SU-DHL-6 (cell line): ENCODE results near the gene NIN.

Experiments used
- EZH2phosphoT487 ChIP-seq: fragments of 200-600 bp; sonication (generic), shearing (Covaris generic); conservative IDR thresholded peaks from 2 replicates; pipeline ENCODE4 v1.6.1; 2018; ENCODE audit warnings: mild to moderate bottlenecking, antibody characterized with exemption, low read length, moderate library complexity, mixed read lengths
- TF ChIP-seq, protein P1 (sequence below): fragments of 200-600 bp; sonication (generic); IDR thresholded peaks from one replicate; pipeline ENCODE4 v1.5.1; 2017; ENCODE audit warnings: antibody characterized with exemption, mild to moderate bottlenecking, low read length, moderate library complexity; ENCODE audit not compliant: insufficient read depth, poor library complexity, severe bottlenecking

DNA sequence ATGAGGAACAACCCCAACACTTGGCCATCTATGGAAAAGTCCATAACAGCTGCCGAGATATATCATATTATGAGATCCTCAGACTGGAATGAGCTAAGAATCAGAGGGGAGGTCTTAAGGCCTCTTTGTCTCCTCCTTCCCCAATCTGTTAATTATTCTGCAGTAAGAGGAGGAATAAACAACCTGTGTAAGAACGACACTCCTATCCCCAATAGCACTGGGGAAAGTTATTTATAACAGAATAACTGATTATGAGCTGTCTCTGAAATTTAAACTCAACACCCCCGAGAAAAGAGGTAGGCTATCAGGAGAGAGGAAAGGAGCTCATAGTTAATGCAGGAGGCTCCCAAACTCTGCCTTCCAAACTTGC is 68.0 kb downstream of the NIN start:
- TF ChIP-seq, protein P1, sequence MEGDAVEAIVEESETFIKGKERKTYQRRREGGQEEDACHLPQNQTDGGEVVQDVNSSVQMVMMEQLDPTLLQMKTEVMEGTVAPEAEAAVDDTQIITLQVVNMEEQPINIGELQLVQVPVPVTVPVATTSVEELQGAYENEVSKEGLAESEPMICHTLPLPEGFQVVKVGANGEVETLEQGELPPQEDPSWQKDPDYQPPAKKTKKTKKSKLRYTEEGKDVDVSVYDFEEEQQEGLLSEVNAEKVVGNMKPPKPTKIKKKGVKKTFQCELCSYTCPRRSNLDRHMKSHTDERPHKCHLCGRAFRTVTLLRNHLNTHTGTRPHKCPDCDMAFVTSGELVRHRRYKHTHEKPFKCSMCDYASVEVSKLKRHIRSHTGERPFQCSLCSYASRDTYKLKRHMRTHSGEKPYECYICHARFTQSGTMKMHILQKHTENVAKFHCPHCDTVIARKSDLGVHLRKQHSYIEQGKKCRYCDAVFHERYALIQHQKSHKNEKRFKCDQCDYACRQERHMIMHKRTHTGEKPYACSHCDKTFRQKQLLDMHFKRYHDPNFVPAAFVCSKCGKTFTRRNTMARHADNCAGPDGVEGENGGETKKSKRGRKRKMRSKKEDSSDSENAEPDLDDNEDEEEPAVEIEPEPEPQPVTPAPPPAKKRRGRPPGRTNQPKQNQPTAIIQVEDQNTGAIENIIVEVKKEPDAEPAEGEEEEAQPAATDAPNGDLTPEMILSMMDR: no peak
- TF ChIP-seq EZH2phosphoT487: no peak
